Amniotic stem cell (primary cell): Measurements from ENCODE around the gene B4GALT5.
"Not testable (repeated sequence)": the region's sequence is repeated elsewhere in the genome, so short reads cannot be mapped to it uniquely, and the experiment has no call there.

Experiments
- DNase-seq: peaks from one replicate; lab custom pipeline; 2025; lab: John Stamatoyannopoulos, UW

B4GALT5 gene

GRCh38 chr20:49729780-49730179 lies 16.1 kb upstream of the B4GALT5 start:
- no peak for DNase-seq

GRCh38 chr20:49727894-49728885 lies 14.5 kb upstream of the B4GALT5 start:
- DNase-seq, result no peak

DNA sequence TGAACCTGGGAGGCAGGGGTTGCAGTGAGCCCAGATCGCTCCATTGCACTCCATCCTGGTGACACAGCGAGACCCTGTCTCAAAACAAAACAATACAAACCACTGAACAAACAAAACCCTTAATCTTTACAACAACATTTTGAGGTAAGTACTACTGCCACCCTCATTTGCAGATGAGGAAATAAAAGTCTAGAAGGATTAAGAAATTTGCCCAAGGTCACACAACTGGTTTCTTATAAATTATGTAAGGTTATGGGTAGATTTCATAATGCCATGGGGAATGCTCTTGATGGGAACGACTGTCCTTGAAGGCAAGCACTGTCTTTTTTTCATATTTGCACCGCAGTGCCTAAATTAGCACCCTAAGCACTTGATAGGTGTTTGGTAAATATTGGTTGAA lies 13.8 kb upstream of the B4GALT5 start:
- DNase-seq, result no peak

DNA sequence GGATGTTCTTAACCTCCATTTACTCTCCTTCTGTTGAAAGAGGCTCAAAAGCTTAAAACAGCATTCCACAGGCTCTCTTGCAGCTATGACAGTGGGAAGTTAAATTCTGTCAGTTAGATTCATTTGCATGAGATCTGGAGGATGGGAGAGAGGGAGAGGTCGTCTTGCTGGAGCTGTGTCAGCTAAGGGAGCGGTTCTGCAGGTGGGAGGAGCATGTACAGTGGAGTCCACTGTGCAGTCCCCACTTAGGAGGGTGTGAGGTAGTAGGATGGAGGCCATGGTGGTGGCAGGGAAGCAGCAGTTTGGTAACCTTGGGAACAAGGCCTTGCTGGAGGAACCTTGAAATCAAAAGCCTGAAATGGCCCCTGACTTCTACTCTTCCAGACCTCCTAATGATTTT lies 12.0 kb upstream of the B4GALT5 start:
- no peak for DNase-seq

DNA sequence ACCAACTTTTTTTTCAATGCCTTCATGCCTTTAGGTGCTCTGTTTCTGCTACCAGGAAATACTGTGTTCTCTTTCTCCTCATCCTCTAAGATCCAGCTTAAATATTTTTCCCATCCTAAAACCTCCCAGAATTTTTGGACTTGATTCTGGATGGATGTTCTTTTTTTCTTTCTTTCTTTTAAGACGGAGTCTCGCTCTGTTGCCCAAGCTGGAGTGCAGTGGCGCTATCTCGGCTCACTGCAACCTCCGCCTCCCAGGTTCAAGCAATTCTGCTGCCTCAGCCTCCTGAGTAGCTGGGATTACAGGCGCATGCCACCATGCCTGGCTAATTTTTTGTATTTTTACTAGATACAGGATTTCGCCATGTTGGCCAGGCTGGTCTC lies 11.5 kb upstream of the B4GALT5 start:
- DNase-seq, result not testable (repeated sequence)

DNA sequence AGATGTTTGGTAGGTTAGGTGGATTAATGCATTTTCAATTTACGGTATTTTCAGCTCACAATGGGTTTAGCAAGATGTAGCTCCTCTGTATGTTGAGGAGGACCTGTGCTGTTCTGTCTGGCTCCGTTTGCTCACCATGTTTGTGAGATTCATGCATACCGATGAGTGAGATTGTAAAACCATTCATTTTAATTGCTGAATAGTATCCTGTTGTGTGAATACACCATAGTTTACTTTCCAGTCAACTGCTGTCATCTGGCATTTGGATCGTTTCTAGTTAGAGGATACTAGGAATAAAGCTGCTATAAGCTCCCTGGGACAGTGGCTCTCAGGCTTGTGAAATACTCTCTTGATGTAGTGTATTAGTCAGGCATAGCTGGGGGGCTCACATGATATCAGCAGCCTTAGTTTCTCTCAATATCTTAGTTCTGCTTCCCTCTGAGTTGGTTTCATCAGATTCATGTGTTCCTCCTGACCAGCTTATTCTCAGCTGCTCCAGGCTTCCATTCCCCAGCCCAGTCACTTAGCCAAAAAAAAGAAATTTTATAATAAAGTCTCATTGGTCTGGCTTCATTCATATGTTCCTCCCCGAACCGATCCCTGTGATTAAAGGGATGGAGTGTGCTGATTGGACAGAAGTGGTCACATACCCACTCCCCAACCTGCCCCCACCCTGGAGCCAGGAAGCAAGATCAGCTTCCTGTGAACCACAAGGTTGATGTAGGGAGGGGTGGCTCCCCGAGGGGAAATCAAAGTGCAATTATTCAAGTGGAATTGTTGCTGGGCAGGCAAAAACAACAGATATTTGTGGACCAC lies 10.9 kb upstream of the B4GALT5 start:
- no peak for DNase-seq

- DNase-seq, result not testable (repeated sequence)
These were observed 10.1 kb upstream of the B4GALT5 start for GRCh38 chr20:49723758-49724157.

GRCh38 chr20:49721326-49721725 lies 7.6 kb upstream of the B4GALT5 start:
- DNase-seq, result not testable (repeated sequence)

DNA sequence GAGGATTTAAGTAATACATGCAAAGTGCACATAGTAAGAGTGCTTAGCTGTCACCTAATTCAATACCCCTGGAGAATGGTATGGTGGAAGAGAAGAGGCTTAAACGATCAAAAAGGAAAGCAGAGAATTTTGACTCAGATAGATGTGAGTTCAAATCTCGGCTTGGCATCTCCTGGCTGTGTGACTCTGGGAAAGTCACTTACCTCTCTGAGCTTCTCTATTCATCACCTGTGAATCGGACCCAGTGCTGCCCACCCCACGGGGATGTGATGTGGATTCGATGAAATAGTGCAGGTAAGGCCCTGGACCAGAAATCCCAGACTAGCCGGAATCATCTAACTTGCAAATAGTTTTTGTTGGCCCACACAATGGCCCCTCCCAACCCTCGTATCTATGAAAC lies 1.8 kb upstream of the B4GALT5 start:
- DNase-seq, result no peak

GRCh38 chr20:49712996-49713752 lies 504 bp downstream of the B4GALT5 start:
- no peak for DNase-seq

- DNase-seq, result no peak
These were observed 1.1 kb downstream of the B4GALT5 start for GRCh38 chr20:49712646-49712995.

DNA sequence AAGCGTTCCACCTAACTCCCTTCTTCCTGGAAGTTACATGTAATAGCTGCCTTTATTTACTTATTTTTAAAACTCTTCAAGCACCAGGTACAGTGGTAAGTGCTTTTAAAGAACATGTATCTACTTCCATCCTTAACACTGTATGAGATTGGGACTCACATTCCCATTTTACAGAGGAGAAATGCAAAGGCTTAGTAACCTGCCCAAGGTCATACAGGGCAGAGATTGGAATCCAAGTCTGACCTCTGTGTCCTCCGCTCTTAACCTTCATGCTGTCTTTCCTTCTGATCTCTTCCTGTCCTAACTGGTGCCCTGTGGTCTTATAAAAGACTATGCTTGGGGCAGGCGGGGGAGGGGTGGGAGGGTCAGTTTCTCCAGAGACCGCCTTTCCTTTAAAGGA lies 1.6 kb downstream of the B4GALT5 start:
- DNase-seq, result no peak

DNA sequence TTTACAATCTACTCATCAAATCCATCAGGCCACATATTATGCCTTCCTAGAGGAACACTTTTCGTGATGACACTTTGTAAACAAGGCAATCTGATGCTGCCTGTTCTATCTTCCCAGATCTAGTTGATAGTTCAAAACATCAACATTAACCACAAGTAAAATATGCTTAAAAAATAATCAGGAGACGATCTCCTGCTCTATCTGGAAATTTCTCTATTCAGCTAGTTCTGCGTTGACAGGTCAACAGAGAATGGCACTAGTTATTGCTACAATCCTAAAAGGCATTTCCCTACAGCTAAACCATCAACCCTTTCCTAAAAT lies 2.1 kb downstream of the B4GALT5 start:
- no peak for DNase-seq

- no peak for DNase-seq
These were observed 2.6 kb downstream of the B4GALT5 start for GRCh38 chr20:49710971-49711666.

GRCh38 chr20:49707118-49707517 lies 6.6 kb downstream of the B4GALT5 start:
- DNase-seq, result no peak

GRCh38 chr20:49706630-49707091 lies 7.0 kb downstream of the B4GALT5 start:
- DNase-seq, result no peak

DNA sequence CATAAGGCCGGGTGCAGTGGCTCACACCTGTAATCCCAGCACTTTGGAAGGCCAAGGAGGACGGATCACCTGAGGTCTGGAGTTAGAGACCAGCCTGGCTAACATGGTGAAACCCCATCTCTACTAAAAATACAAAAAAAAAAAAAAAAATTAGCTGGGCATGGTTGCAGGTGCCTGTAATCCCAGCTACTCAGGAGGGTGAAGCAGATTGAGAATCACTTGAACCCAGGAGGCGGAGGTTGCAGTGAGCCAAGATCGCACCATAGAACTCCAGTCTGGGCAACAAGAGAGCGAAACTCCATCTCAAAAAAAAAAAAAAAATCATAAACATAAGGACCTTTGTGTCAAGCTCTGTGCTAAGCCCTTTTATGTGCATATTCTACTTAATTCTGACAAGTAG lies 7.8 kb downstream of the B4GALT5 start:
- not testable (repeated sequence) for DNase-seq

- DNase-seq, result no peak
These were observed 8.3 kb downstream of the B4GALT5 start for GRCh38 chr20:49705358-49705757.

DNA sequence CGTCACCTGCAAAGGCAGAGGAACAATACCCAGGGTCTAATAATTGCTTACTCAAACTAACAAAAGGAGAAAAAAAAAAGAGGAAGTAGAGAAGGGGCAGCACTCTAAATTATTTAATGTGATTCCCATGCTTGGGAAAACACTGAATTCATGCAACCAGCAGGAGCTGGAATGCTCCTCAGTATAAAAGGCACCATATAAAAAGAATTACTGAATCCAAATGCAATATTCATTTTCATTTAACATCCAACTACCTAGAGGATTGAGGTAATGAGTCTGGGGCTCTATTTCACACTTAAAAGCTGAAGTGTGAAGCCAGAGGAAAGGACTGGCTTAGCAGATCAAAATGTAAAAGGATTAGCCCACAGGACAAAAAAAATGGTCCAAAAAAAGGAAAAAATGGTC lies 8.7 kb downstream of the B4GALT5 start:
- no peak for DNase-seq

- no peak for DNase-seq
These were observed 11.8 kb downstream of the B4GALT5 start for GRCh38 chr20:49701916-49702315.

DNA sequence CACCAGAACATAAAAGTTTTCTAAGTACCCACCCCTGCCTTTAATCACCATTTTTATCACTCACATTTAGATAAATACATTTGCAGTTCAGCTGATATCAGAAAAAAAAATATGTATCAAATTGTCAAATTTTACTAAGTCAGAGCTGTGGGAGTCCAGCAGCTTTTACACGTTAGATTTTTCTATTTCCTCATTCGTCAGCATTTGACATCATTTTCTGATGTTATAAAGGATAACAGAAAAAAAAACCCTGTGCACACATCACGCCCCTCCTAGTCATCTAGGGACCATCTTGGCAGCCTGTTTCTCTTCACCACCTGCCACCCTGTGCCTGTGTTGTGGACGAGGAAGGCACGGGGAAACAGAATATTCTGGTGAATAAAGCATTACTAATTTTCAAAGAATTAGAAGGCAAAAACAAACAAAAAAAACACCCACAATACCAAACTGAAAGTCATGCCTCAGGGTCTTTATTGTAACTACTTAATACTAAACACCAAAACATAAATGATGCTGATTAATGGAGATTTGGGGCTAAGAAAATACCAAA lies 12.4 kb downstream of the B4GALT5 start:
- no peak for DNase-seq
